Hepatocyte (in vitro differentiated cells): ENCODE data around the gene GTPBP8. TPM values are rescaled to one million over a fixed set of nuclear protein-coding genes. Genes with fewer than 3 reads are reported as not detected.

Source experiments
- DNase-seq: peaks from one replicate; pipeline ENCODE4 v3.0.0-alpha.2; 2016; ENCODE audit warnings: low spot score
- H2AFZ ChIP-seq: fragments of 200-600 bp; sonication (generic); 2 replicates; pipeline ENCODE4 v1.6.0; 2016; ENCODE audit warnings: antibody characterized with exemption, mild to moderate bottlenecking
- H3K27ac ChIP-seq: fragments of 200-600 bp; sonication (generic); 2 replicates; pipeline ENCODE4 v1.5.1; 2016; ENCODE audit warnings: mild to moderate bottlenecking
- H3K27me3 ChIP-seq: fragments of 200-600 bp; sonication (generic); 2 replicates; pipeline ENCODE4 v1.6.1; 2016
- H3K36me3 ChIP-seq: fragments of 200-600 bp; sonication (generic); replicated peaks from 2 replicates; pipeline ENCODE4 v1.5.1; 2016; ENCODE audit warnings: low read depth; ENCODE audit not compliant: insufficient read depth
- H3K4me1 ChIP-seq: fragments of 200-600 bp; sonication (generic); 2 replicates; pipeline ENCODE4 v1.5.1; 2016; ENCODE audit warnings: mild to moderate bottlenecking, moderate library complexity; ENCODE audit not compliant: insufficient read depth
- H3K4me2 ChIP-seq: fragments of 200-600 bp; sonication (generic); 2 replicates; pipeline ENCODE4 v1.6.0; 2016
- H3K4me3 ChIP-seq: fragments of 200-600 bp; sonication (generic); 2 replicates; pipeline ENCODE4 v1.5.1; 2016; ENCODE audit warnings: mild to moderate bottlenecking
- H3K79me2 ChIP-seq: fragments of 200-600 bp; sonication (generic); 2 replicates; pipeline ENCODE4 v1.6.0; 2017; ENCODE audit warnings: mild to moderate bottlenecking
- H3K9me2 ChIP-seq: fragments of 200-600 bp; sonication (generic); replicated peaks from 2 replicates; pipeline ENCODE4 v1.6.0; 2017; ENCODE audit warnings: mild to moderate bottlenecking; ENCODE audit not compliant: insufficient read depth
- H3K9me3 ChIP-seq: fragments of 200-600 bp; sonication (generic); 2 replicates; pipeline ENCODE4 v1.5.1; 2016; ENCODE audit warnings: low read depth, mild to moderate bottlenecking
- H4K20me1 ChIP-seq: fragments of 200-600 bp; sonication (generic); 2 replicates; pipeline ENCODE4 v1.6.0; 2016; ENCODE audit warnings: mild to moderate bottlenecking; ENCODE audit not compliant: insufficient read depth, poor library complexity, severe bottlenecking
- CTCF ChIP-seq: fragments of 200-600 bp; sonication (generic); IDR thresholded peaks from 2 replicates; pipeline ENCODE4 v1.5.1; 2016; ENCODE audit warnings: antibody characterized with exemption, mild to moderate bottlenecking; ENCODE audit not compliant: poor library complexity
- EZH2 ChIP-seq: fragments of 200-600 bp; sonication (generic); IDR thresholded peaks from 2 replicates; pipeline ENCODE4 v1.6.1; 2016; ENCODE audit warnings: antibody characterized with exemption, mild to moderate bottlenecking, borderline replicate concordance
- EZH2phosphoT487 ChIP-seq: fragments of 200-600 bp; sonication (generic); IDR thresholded peaks from one replicate; pipeline ENCODE4 v1.6.1; 2018; ENCODE audit warnings: antibody characterized with exemption, mild to moderate bottlenecking, low read depth, moderate library complexity; ENCODE audit not compliant: unreplicated experiment, severe bottlenecking
- WGBS: methylation state at CpG from one replicate; pipeline ENCODE4 v1.1.6; 2016; ENCODE audit warnings: low lambda C conversion rate; ENCODE audit errors: missing lambda C conversion rate; 5-methylcytosine and 5-hydroxymethylcytosine counted together
- polyA plus RNA-seq: library from polyadenylated mRNA; unstranded; fragments of >200 nt; fragmentation: Nextera tagmentation; extraction: Ambion mirVana; gene quantifications from 2 replicates; pipeline ENCODE4 v1.2.1, GENCODE V29; 2016
- total RNA-seq: library from RNA; depleted of rRNA; stranded (reverse); fragments of >200 nt; gene quantifications from 2 replicates; pipeline ENCODE4 v1.2.3, GENCODE V29; 2014

GTPBP8 gene
- total and polyA plus RNA-seq, 2 experiments from 2014 or later: 11.8 to 19.1 TPM

GRCh38 chr3:113019182-113020137 lies 28.7 kb downstream of the GTPBP8 start:
- no peaks in the 10 kb centered on the region for H3K27me3 ChIP-seq
- H3K4me3 ChIP-seq: peak overlapping the region; percentile 73
- peaks cover 45% of the 10 kb centered on the region for H3K79me2 ChIP-seq
- H3K9me3 ChIP-seq: no peaks in the 10 kb centered on the region
- H4K20me1 ChIP-seq: no peaks in the 10 kb centered on the region
- TF ChIP-seq CTCF: no peak
- TF ChIP-seq EZH2phosphoT487: no peak
- TF ChIP-seq EZH2: no peak
- peak; percentile 97 for DNase-seq
- no peaks in the 10 kb centered on the region for H3K9me2 ChIP-seq
- peaks cover 14% of the 10 kb centered on the region for H3K4me1 ChIP-seq
- H2AFZ ChIP-seq: peak overlapping the region; percentile 99
- H3K4me2 ChIP-seq: peak overlapping the region; percentile 84
- peak overlapping the region; percentile 99 for H3K27ac ChIP-seq
- H3K36me3 ChIP-seq: no peaks in the 10 kb centered on the region
- 8% methylated on average over 40 of the region's 63 CpGs for WGBS

- H3K36me3 ChIP-seq: no peaks in the 10 kb centered on the region
- 85% methylated on average over 2 of the region's 2 CpGs for WGBS
- no peak overlapping the region for H3K27ac ChIP-seq
- no peaks in the 10 kb centered on the region for H3K9me3 ChIP-seq
- H3K4me3 ChIP-seq: no peak overlapping the region
- peaks cover 14% of the 10 kb centered on the region for H3K4me1 ChIP-seq
- H3K9me2 ChIP-seq: no peaks in the 10 kb centered on the region
- no peak for DNase-seq
- peaks cover 25% of the 10 kb centered on the region for H3K79me2 ChIP-seq
- H3K27me3 ChIP-seq: no peaks in the 10 kb centered on the region
- TF ChIP-seq EZH2: no peak
- no peak for TF ChIP-seq CTCF
- TF ChIP-seq EZH2phosphoT487: no peak
- H4K20me1 ChIP-seq: no peaks in the 10 kb centered on the region
- H2AFZ ChIP-seq: no peak overlapping the region
- H3K4me2 ChIP-seq: no peak overlapping the region
Observed at GRCh38 chr3:113021471-113021870, 30.7 kb downstream of the GTPBP8 start.

GRCh38 chr3:113034011-113034410 lies 43.2 kb downstream of the GTPBP8 start:
- H2AFZ ChIP-seq: no peak overlapping the region
- WGBS: 65% methylated on average over 2 of the region's 2 CpGs
- H3K4me1 ChIP-seq: no peaks in the 10 kb centered on the region
- H3K4me2 ChIP-seq: no peak overlapping the region
- no peaks in the 10 kb centered on the region for H3K36me3 ChIP-seq
- H4K20me1 ChIP-seq: no peaks in the 10 kb centered on the region
- no peaks in the 10 kb centered on the region for H3K79me2 ChIP-seq
- no peaks in the 10 kb centered on the region for H3K27me3 ChIP-seq
- H3K9me3 ChIP-seq: no peaks in the 10 kb centered on the region
- no peak for DNase-seq
- H3K9me2 ChIP-seq: no peaks in the 10 kb centered on the region
- H3K27ac ChIP-seq: no peak overlapping the region
- no peak overlapping the region for H3K4me3 ChIP-seq
- TF ChIP-seq CTCF (no peak), EZH2phosphoT487 (no peak), EZH2 (no peak)
